ENCODE data around the gene STPG1. TPM values are rescaled to one million over a fixed set of nuclear protein-coding genes. Genes with fewer than 3 reads are reported as not detected.

Gene STPG1
- polyA plus RNA-seq, 1 donor (not counting 4 experiments of a cell fraction or from before 2014, with no cell fraction given) = 16.6 TPM

DNA sequence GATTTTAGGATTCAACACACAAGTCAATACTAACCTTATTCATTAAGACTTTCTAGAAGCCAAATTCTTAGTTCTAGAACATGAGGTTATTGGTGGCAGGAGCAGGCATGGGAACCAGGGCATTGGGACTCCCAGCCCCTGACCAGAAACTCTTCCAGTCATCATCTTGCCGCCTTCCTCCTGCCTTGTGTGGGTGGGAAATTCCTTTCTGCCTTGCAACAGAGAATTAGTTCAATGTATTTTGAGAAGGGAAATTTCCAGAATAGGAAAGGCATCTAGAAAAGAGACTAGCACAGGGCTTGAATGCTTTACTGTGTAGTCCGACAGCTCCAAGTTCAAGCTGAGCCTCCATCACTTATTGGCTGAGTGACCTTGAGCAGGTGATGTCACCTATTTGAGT, 85.7 kb downstream of the STPG1 start:
- H3K9ac ChIP-seq (ENCODE audit: control insufficient read depth, extremely low read depth, insufficient read depth, low read length) = no peak overlapping the region
- no peak overlapping the region for H2AFZ ChIP-seq (ENCODE audit: control insufficient read depth, low read length)
- no peaks in the 10 kb centered on the region for H3K79me2 ChIP-seq (ENCODE audit: control insufficient read depth, insufficient read depth, low read length)
- no peaks in the 10 kb centered on the region for H3K9me3 ChIP-seq (ENCODE audit: control insufficient read depth, low read depth, low read length)
- H3K4me3 ChIP-seq (ENCODE audit: control insufficient read depth in 2 of 3, extremely low read depth in 1 of 3, insufficient read depth in 2 of 3, low read depth in 1 of 3, low read length in 3 of 3) = no peak overlapping the region
- FAIRE-seq (no peak), DNase-seq (ENCODE audit: low read depth, low spot score) (no peak)
- TF ChIP-seq, protein P1, sequence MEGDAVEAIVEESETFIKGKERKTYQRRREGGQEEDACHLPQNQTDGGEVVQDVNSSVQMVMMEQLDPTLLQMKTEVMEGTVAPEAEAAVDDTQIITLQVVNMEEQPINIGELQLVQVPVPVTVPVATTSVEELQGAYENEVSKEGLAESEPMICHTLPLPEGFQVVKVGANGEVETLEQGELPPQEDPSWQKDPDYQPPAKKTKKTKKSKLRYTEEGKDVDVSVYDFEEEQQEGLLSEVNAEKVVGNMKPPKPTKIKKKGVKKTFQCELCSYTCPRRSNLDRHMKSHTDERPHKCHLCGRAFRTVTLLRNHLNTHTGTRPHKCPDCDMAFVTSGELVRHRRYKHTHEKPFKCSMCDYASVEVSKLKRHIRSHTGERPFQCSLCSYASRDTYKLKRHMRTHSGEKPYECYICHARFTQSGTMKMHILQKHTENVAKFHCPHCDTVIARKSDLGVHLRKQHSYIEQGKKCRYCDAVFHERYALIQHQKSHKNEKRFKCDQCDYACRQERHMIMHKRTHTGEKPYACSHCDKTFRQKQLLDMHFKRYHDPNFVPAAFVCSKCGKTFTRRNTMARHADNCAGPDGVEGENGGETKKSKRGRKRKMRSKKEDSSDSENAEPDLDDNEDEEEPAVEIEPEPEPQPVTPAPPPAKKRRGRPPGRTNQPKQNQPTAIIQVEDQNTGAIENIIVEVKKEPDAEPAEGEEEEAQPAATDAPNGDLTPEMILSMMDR (optimal IDR thresholded peaks at IDR 0.05 in 1 of 3, IDR thresholded peaks at IDR 0.05 in 1 of 3, conservative IDR thresholded peaks at IDR 0.05 in 1 of 3; ENCODE audit: extremely low read depth in 1 of 3, insufficient read depth in 2 of 3, low read length in 3 of 3) = no peak
- no peak for TF ChIP-seq EZH2 (IDR thresholded peaks at IDR 0.05; ENCODE audit: low read length)
- H3K36me3 ChIP-seq (ENCODE audit: control insufficient read depth in 2 of 2, extremely low read depth in 1 of 2, insufficient read depth in 2 of 2, low read length in 2 of 2) = peaks cover 0 to 8% of the 10 kb centered on the region in 2 experiments
- H3K9me1 ChIP-seq (ENCODE audit: control insufficient read depth, extremely low read depth, insufficient read depth, low read length) = no peaks in the 10 kb centered on the region
- dilution Hi-C loops (cut with MboI; ENCODE audit: extremely low pct_ligation_motif_present, low sequenced_read_pairs) = no loop called here
- peaks cover 7% of the 10 kb centered on the region for H3K27me3 ChIP-seq (ENCODE audit: control insufficient read depth, extremely low read depth, insufficient read depth, low read length)
- H3K4me2 ChIP-seq (ENCODE audit: control insufficient read depth, extremely low read depth, insufficient read depth, low read depth, low read length) = no peak overlapping the region
- H4K20me1 ChIP-seq (ENCODE audit: control insufficient read depth, extremely low read depth, insufficient read depth, low read length) = no peaks in the 10 kb centered on the region
- H3K4me1 ChIP-seq (ENCODE audit: control insufficient read depth, extremely low read depth, insufficient read depth, low read length) = peaks cover 32% of the 10 kb centered on the region
- H3K27ac ChIP-seq (ENCODE audit: control insufficient read depth, insufficient read depth, low read length) = no peak overlapping the region

DNA sequence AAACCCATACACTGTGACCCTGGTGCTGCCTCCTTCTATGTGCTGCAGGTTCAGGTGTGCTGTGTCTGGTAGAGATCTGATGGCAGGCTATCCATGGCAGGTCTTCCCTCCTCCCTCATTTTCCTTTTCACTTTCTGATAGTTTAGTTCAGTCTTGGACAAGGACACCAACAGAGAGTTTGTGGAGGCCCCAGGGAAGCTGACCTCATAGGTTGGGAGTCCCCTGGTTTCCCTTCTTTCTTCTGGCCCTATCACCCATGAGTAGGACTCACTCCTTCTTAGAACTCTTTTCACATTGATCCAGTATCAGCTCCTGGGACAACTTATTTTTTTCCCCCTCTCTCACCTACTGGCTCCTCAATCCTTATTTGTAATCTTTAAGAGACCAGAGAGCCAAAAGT, 86.1 kb downstream of the STPG1 start:
- H4K20me1 ChIP-seq (ENCODE audit: control insufficient read depth, extremely low read depth, insufficient read depth, low read length) = no peaks in the 10 kb centered on the region
- peaks cover 7% of the 10 kb centered on the region for H3K27me3 ChIP-seq (ENCODE audit: control insufficient read depth, extremely low read depth, insufficient read depth, low read length)
- H2AFZ ChIP-seq (ENCODE audit: control insufficient read depth, low read length) = no peak overlapping the region
- no peaks in the 10 kb centered on the region for H3K79me2 ChIP-seq (ENCODE audit: control insufficient read depth, insufficient read depth, low read length)
- peaks cover 36% of the 10 kb centered on the region for H3K4me1 ChIP-seq (ENCODE audit: control insufficient read depth, extremely low read depth, insufficient read depth, low read length)
- no peak for FAIRE-seq
- H3K4me2 ChIP-seq (ENCODE audit: control insufficient read depth, extremely low read depth, insufficient read depth, low read depth, low read length) = no peak overlapping the region
- H3K27ac ChIP-seq (ENCODE audit: control insufficient read depth, insufficient read depth, low read length) = no peak overlapping the region
- no peak for TF ChIP-seq EZH2 (IDR thresholded peaks at IDR 0.05; ENCODE audit: low read length)
- TF ChIP-seq, protein P1 (optimal IDR thresholded peaks at IDR 0.05 in 1 of 3, IDR thresholded peaks at IDR 0.05 in 1 of 3, conservative IDR thresholded peaks at IDR 0.05 in 1 of 3; ENCODE audit: extremely low read depth in 1 of 3, insufficient read depth in 2 of 3, low read length in 3 of 3) = no peak
- H3K36me3 ChIP-seq (ENCODE audit: control insufficient read depth in 2 of 2, extremely low read depth in 1 of 2, insufficient read depth in 2 of 2, low read length in 2 of 2) = peaks cover 0 to 6% of the 10 kb centered on the region in 2 experiments
- H3K4me3 ChIP-seq (ENCODE audit: control insufficient read depth in 2 of 3, extremely low read depth in 1 of 3, insufficient read depth in 2 of 3, low read depth in 1 of 3, low read length in 3 of 3) = no peak overlapping the region
- dilution Hi-C loops (cut with MboI; ENCODE audit: extremely low pct_ligation_motif_present, low sequenced_read_pairs) = no loop called here
- H3K9me3 ChIP-seq (ENCODE audit: control insufficient read depth, low read depth, low read length) = no peaks in the 10 kb centered on the region
- H3K9me1 ChIP-seq (ENCODE audit: control insufficient read depth, extremely low read depth, insufficient read depth, low read length) = no peaks in the 10 kb centered on the region
- DNase-seq (ENCODE audit: low read depth, low spot score) = no peak
- no peak overlapping the region for H3K9ac ChIP-seq (ENCODE audit: control insufficient read depth, extremely low read depth, insufficient read depth, low read length)
